ENCODE data around the gene GNPDA1.

DNA sequence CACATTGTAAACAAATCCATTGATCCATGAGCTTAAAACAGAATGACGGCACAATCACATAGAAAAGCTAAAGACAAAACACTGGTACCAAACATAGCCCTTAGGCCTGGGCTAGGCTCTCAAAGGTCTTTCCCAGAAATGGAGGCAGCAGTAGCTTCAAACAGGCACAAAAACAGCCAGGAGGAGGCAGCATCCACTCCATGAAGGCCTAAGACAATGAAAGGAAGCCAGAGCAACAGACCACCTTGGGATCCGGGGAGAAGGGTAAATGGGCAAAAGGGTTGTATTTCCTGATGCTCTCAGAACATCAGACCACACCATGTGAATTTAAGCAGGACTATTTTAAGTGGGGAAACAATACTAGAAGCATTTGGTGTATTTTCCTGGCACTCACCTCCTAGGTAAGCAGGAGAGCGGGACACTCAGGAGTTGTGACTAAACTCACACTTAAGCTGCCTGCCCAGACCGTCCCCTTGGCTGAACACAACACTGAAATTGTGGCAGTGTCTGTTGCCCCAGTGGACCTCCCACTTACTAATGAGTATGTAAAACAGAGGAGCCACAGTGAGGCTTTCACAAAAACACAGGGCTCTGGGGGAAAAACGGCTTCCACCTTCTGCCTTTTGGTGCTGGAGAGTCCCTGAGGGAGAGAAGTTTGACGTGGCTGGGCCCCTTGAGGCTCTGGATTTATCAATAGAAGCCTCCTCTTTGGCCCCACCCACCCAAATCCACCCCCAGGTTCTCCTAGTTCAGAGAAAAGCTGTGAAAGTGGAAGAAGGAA lies 11.9 kb downstream of the GNPDA1 start:
- TF ChIP-seq, protein P1, sequence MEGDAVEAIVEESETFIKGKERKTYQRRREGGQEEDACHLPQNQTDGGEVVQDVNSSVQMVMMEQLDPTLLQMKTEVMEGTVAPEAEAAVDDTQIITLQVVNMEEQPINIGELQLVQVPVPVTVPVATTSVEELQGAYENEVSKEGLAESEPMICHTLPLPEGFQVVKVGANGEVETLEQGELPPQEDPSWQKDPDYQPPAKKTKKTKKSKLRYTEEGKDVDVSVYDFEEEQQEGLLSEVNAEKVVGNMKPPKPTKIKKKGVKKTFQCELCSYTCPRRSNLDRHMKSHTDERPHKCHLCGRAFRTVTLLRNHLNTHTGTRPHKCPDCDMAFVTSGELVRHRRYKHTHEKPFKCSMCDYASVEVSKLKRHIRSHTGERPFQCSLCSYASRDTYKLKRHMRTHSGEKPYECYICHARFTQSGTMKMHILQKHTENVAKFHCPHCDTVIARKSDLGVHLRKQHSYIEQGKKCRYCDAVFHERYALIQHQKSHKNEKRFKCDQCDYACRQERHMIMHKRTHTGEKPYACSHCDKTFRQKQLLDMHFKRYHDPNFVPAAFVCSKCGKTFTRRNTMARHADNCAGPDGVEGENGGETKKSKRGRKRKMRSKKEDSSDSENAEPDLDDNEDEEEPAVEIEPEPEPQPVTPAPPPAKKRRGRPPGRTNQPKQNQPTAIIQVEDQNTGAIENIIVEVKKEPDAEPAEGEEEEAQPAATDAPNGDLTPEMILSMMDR (IDR thresholded peaks at IDR 0.05; ENCODE audit: low read depth, low read length, missing input control): peak; percentile 13
- TF ChIP-seq JUND (IDR thresholded peaks at IDR 0.05) (no peak), EGR1 (IDR thresholded peaks at IDR 0.05; ENCODE audit: low read depth in 2 of 2) (no peak), FOXA1 (IDR thresholded peaks at IDR 0.05) (no peak), HNF4A (conservative IDR thresholded peaks at IDR 0.05) (no peak), TAF1 (conservative IDR thresholded peaks at IDR 0.05) (no peak), RAD21 (IDR thresholded peaks at IDR 0.05) (peak; percentile 6 to 51), NR2F2 (IDR thresholded peaks at IDR 0.05) (no peak), RXRA (IDR thresholded peaks at IDR 0.05) (no peak), GABPA (IDR thresholded peaks at IDR 0.05 in 1 of 2, conservative IDR thresholded peaks at IDR 0.05 in 1 of 2) (no peak)
- TF ChIP-seq, protein P2, sequence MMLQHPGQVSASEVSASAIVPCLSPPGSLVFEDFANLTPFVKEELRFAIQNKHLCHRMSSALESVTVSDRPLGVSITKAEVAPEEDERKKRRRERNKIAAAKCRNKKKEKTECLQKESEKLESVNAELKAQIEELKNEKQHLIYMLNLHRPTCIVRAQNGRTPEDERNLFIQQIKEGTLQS (IDR thresholded peaks at IDR 0.05): no peak
- TF ChIP-seq, protein P3, sequence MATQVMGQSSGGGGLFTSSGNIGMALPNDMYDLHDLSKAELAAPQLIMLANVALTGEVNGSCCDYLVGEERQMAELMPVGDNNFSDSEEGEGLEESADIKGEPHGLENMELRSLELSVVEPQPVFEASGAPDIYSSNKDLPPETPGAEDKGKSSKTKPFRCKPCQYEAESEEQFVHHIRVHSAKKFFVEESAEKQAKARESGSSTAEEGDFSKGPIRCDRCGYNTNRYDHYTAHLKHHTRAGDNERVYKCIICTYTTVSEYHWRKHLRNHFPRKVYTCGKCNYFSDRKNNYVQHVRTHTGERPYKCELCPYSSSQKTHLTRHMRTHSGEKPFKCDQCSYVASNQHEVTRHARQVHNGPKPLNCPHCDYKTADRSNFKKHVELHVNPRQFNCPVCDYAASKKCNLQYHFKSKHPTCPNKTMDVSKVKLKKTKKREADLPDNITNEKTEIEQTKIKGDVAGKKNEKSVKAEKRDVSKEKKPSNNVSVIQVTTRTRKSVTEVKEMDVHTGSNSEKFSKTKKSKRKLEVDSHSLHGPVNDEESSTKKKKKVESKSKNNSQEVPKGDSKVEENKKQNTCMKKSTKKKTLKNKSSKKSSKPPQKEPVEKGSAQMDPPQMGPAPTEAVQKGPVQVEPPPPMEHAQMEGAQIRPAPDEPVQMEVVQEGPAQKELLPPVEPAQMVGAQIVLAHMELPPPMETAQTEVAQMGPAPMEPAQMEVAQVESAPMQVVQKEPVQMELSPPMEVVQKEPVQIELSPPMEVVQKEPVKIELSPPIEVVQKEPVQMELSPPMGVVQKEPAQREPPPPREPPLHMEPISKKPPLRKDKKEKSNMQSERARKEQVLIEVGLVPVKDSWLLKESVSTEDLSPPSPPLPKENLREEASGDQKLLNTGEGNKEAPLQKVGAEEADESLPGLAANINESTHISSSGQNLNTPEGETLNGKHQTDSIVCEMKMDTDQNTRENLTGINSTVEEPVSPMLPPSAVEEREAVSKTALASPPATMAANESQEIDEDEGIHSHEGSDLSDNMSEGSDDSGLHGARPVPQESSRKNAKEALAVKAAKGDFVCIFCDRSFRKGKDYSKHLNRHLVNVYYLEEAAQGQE (IDR thresholded peaks at IDR 0.05): no peak
- TF ChIP-seq, protein P4, sequence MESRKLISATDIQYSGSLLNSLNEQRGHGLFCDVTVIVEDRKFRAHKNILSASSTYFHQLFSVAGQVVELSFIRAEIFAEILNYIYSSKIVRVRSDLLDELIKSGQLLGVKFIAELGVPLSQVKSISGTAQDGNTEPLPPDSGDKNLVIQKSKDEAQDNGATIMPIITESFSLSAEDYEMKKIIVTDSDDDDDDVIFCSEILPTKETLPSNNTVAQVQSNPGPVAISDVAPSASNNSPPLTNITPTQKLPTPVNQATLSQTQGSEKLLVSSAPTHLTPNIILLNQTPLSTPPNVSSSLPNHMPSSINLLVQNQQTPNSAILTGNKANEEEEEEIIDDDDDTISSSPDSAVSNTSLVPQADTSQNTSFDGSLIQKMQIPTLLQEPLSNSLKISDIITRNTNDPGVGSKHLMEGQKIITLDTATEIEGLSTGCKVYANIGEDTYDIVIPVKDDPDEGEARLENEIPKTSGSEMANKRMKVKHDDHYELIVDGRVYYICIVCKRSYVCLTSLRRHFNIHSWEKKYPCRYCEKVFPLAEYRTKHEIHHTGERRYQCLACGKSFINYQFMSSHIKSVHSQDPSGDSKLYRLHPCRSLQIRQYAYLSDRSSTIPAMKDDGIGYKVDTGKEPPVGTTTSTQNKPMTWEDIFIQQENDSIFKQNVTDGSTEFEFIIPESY (IDR thresholded peaks at IDR 0.05): no peak
- TF ChIP-seq, protein P5, sequence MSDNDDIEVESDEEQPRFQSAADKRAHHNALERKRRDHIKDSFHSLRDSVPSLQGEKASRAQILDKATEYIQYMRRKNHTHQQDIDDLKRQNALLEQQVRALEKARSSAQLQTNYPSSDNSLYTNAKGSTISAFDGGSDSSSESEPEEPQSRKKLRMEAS (IDR thresholded peaks at IDR 0.05): no peak
